H1 (cell line): ENCODE data around the gene TTC27. TPM values are rescaled to one million over a fixed set of nuclear protein-coding genes. Genes with fewer than 3 reads are reported as not detected.

Experiments used
- CTCF ChIA-PET: fragments of 300-600 bp; sonication (Branson Sonifier 250); formaldehyde crosslinking; loops from one replicate; lab custom pipeline; 2021; ENCODE audit not compliant: partially characterized antibody; lab: Charles Lee
- POLR2A ChIA-PET: fragments of 300-600 bp; sonication (Branson Sonifier 250); formaldehyde crosslinking; loops from one replicate; lab custom pipeline; 2021; ENCODE audit warnings: inconsistent platforms; ENCODE audit not compliant: partially characterized antibody; lab: Charles Lee
- DNase-seq, 2 experiments: peaks; one replicate each; pipeline versions ENCODE4 v3.0.0 to v3.0.0-alpha.2; 2010 to 2022; ENCODE audit warnings: low spot score in 2 of 2, low read depth in 1 of 2, mixed read lengths in 1 of 2
- FAIRE-seq: peaks from 2 replicates; lab custom pipeline; 2011; peaks lifted over from hg19 to GRCh38; lab: Jason Lieb, UNC
- H2AFZ ChIP-seq: 2 replicates; pipeline ENCODE4 v1.8.1; 2012; ENCODE audit warnings: low read length, inconsistent platforms
- H2AK5ac ChIP-seq: 2 replicates; pipeline ENCODE4 v1.6.1; 2013; ENCODE audit warnings: low read depth, low read length
- H2BK120ac ChIP-seq: replicated peaks from 2 replicates; pipeline ENCODE3; 2013; ENCODE audit warnings: low read depth, low read length, inconsistent platforms
- H2BK12ac ChIP-seq: 2 replicates; pipeline ENCODE4 v1.6.1; 2013; ENCODE audit warnings: low read depth, low read length
- H2BK15ac ChIP-seq: 2 replicates; pipeline ENCODE4 v1.6.1; 2013; ENCODE audit warnings: low read length
- H2BK20ac ChIP-seq: 2 replicates; pipeline ENCODE4 v1.6.1; 2013; ENCODE audit warnings: low read length
- H2BK5ac ChIP-seq: 2 replicates; pipeline ENCODE4 v1.6.1; 2013; ENCODE audit warnings: low read depth, low read length
- H3K14ac ChIP-seq: 2 replicates; pipeline ENCODE4 v1.6.1; 2013; ENCODE audit warnings: inconsistent platforms; ENCODE audit not compliant: insufficient read length
- H3K18ac ChIP-seq: 2 replicates; pipeline ENCODE4 v1.6.1; 2013; ENCODE audit warnings: low read length; ENCODE audit errors: extremely low read depth
- H3K23ac ChIP-seq: 2 replicates; pipeline ENCODE4 v1.6.1; 2013; ENCODE audit warnings: inconsistent platforms; ENCODE audit not compliant: insufficient read length
- H3K23me2 ChIP-seq: 2 replicates; pipeline ENCODE4 v1.6.1; 2013; ENCODE audit warnings: low read depth, low read length
- H3K27ac ChIP-seq: 2 replicates; pipeline ENCODE4 v1.6.1; 2011; ENCODE audit warnings: low read depth, low read length, inconsistent platforms
- H3K27me3 ChIP-seq, 4 experiments: replicated peaks in 1 of 4; 1 replicate in 1 of 4; 2 replicates in 3 of 4; pipeline versions ENCODE4 v1.6.1 to v1.8.1; 2011 to 2013; ENCODE audit warnings: low read length in 3 of 4, mild to moderate bottlenecking in 3 of 4, inconsistent platforms in 2 of 4, mixed read lengths in 2 of 4, moderate library complexity in 1 of 4; ENCODE audit not compliant: control insufficient read depth in 3 of 4, insufficient read depth in 3 of 4; ENCODE audit errors: extremely low read depth in 1 of 4
- H3K36me3 ChIP-seq, 4 experiments: 2 replicates each; pipeline versions ENCODE4 v1.6.1 to v1.8.1; 2011 to 2013; ENCODE audit warnings: mild to moderate bottlenecking in 4 of 4, low read length in 3 of 4, moderate library complexity in 2 of 4, control low read depth in 1 of 4, inconsistent platforms in 1 of 4; ENCODE audit not compliant: insufficient read depth in 4 of 4, control insufficient read depth in 2 of 4
- H3K4ac ChIP-seq: replicated peaks from 2 replicates; pipeline ENCODE3; 2013; ENCODE audit warnings: low read length, low read depth, mixed read lengths, inconsistent platforms; ENCODE audit not compliant: insufficient read length
- H3K4me1 ChIP-seq, 4 experiments: replicated peaks in 1 of 4; 1 replicate in 1 of 4; 2 replicates in 3 of 4; pipeline versions ENCODE4 v1.6.1 to v1.8.1; 2011 to 2013; ENCODE audit warnings: low read length in 3 of 4, inconsistent platforms in 2 of 4, mixed read lengths in 1 of 4; ENCODE audit not compliant: insufficient read depth in 4 of 4, control insufficient read depth in 3 of 4
- H3K4me2 ChIP-seq, 2 experiments: 2 replicates each; pipeline versions ENCODE4 v1.6.1 to v1.8.1; 2011 to 2013; ENCODE audit warnings: low read depth in 2 of 2, low read length in 2 of 2, control low read depth in 1 of 2, inconsistent platforms in 1 of 2, mild to moderate bottlenecking in 1 of 2; ENCODE audit not compliant: insufficient read depth in 1 of 2
- H3K4me3 ChIP-seq, 4 experiments: fragments of 200-600, 300-600 bp in 1 of 4; sonication (generic), shearing (Covaris generic), sonication (Bioruptor Twin) in 1 of 4; 2 replicates each; pipeline versions ENCODE4 v1.5.1 to v1.8.1; 2011 to 2016; ENCODE audit warnings: low read length in 4 of 4, low read depth in 3 of 4, control low read depth in 2 of 4, inconsistent platforms in 2 of 4, mild to moderate bottlenecking in 2 of 4, mixed read lengths in 1 of 4, moderate library complexity in 1 of 4; ENCODE audit not compliant: insufficient read depth in 2 of 4; ENCODE audit errors: extremely low read depth in 1 of 4
- H3K56ac ChIP-seq: replicated peaks from 2 replicates; pipeline ENCODE3; 2013; ENCODE audit warnings: low read depth, mild to moderate bottlenecking, mixed read lengths, low read length, inconsistent platforms; ENCODE audit not compliant: insufficient read length
- H3K79me1 ChIP-seq: 2 replicates; pipeline ENCODE4 v1.6.1; 2013; ENCODE audit warnings: low read depth, low read length, control low read depth
- H3K79me2 ChIP-seq, 2 experiments: 2 replicates each; pipeline versions ENCODE4 v1.6.1 to v1.8.1; 2012 to 2013; ENCODE audit warnings: low read length in 2 of 2, mild to moderate bottlenecking in 2 of 2, inconsistent platforms in 1 of 2; ENCODE audit not compliant: insufficient read depth in 2 of 2, control insufficient read depth in 1 of 2
- H3K9ac ChIP-seq, 4 experiments: replicated peaks in 1 of 4; 1 replicate in 1 of 4; 2 replicates in 3 of 4; pipeline versions ENCODE4 v1.6.1 to v1.8.1; 2011 to 2013; ENCODE audit warnings: low read depth in 3 of 4, low read length in 3 of 4, control low read depth in 2 of 4, mild to moderate bottlenecking in 2 of 4, moderate library complexity in 2 of 4, inconsistent platforms in 1 of 4; ENCODE audit errors: extremely low read depth in 1 of 4
- H3K9me3 ChIP-seq, 2 experiments: 2 replicates each; pipeline versions ENCODE4 v1.6.1 to v1.8.1; 2012 to 2013; ENCODE audit warnings: mild to moderate bottlenecking in 2 of 2, moderate library complexity in 2 of 2, control low read depth in 1 of 2, inconsistent platforms in 1 of 2, low read depth in 1 of 2, low read length in 1 of 2, mixed read lengths in 1 of 2; ENCODE audit not compliant: insufficient read depth in 2 of 2
- H4K20me1 ChIP-seq, 2 experiments: replicated peaks in 1 of 2; 2 replicates each; pipeline versions ENCODE3 to v1.8.1; 2011 to 2013; ENCODE audit warnings: inconsistent platforms in 2 of 2, low read length in 2 of 2, mild to moderate bottlenecking in 1 of 2; ENCODE audit not compliant: insufficient read depth in 2 of 2, control insufficient read depth in 1 of 2
- H4K5ac ChIP-seq: 2 replicates; pipeline ENCODE4 v1.6.1; 2013; ENCODE audit warnings: low read length, low read depth, mixed read lengths, inconsistent platforms; ENCODE audit not compliant: insufficient read length
- H4K8ac ChIP-seq: 2 replicates; pipeline ENCODE4 v1.8.0; 2013; ENCODE audit warnings: mild to moderate bottlenecking, moderate library complexity, low read length, inconsistent platforms; ENCODE audit not compliant: insufficient read depth; ENCODE audit errors: extremely low read depth
- H4K91ac ChIP-seq: replicated peaks from 2 replicates; pipeline ENCODE3; 2013; ENCODE audit warnings: low read length, mixed read lengths, inconsistent platforms; ENCODE audit not compliant: insufficient read length
- ASH2L ChIP-seq: fragments of 200-600, 300-600 bp; sonication (generic); IDR thresholded peaks from one replicate; pipeline ENCODE4 v1.7.1; 2017; ENCODE audit warnings: low read length
- ATF3 ChIP-seq: IDR thresholded peaks from 2 replicates; pipeline ENCODE4 v1.6.1; 2011; ENCODE audit warnings: low read depth, mild to moderate bottlenecking, low read length; ENCODE audit not compliant: insufficient read depth
- BACH1 ChIP-seq: IDR thresholded peaks from 2 replicates; pipeline ENCODE4 v1.6.1; 2012; ENCODE audit warnings: low read length, improper control_type of control experiment
- BRCA1 ChIP-seq: IDR thresholded peaks from 2 replicates; pipeline ENCODE4 v1.6.1; 2012; ENCODE audit warnings: low read depth, low read length, improper control_type of control experiment
- CREB1 ChIP-seq: IDR thresholded peaks from 2 replicates; pipeline ENCODE4 v1.6.1; 2012; ENCODE audit warnings: inconsistent platforms
- CTBP2 ChIP-seq: IDR thresholded peaks from 2 replicates; pipeline ENCODE4 v1.7.0; 2011; ENCODE audit warnings: borderline replicate concordance, mild to moderate bottlenecking, moderate library complexity, mixed read lengths, low read length; ENCODE audit not compliant: insufficient read depth, insufficient read length
- KDM4A ChIP-seq: IDR thresholded peaks from one replicate; pipeline ENCODE4 v1.7.1; 2012; ENCODE audit warnings: low read depth, mild to moderate bottlenecking, moderate library complexity, low read length, inconsistent platforms; ENCODE audit not compliant: severe bottlenecking
- KDM5A ChIP-seq: fragments of 200-600 bp; IDR thresholded peaks from 2 replicates; pipeline ENCODE4 v1.7.1; 2012; ENCODE audit warnings: mild to moderate bottlenecking, low read length, inconsistent platforms, mixed read lengths
- MAFK ChIP-seq: IDR thresholded peaks from 2 replicates; pipeline ENCODE4 v1.6.1; 2012; ENCODE audit warnings: low read depth, mild to moderate bottlenecking, improper control_type of control experiment, low read length
- RAD21 ChIP-seq, 2 experiments: IDR thresholded peaks in 1 of 2; conservative IDR thresholded peaks in 1 of 2; 2 replicates each; pipeline ENCODE4 v1.6.1; 2011; ENCODE audit warnings: low read depth in 2 of 2, low read length in 2 of 2, improper control_type of control experiment in 1 of 2, inconsistent platforms in 1 of 2, mild to moderate bottlenecking in 1 of 2, moderate library complexity in 1 of 2
- SIX5 ChIP-seq: IDR thresholded peaks from 2 replicates; pipeline ENCODE4 v1.6.1; 2011; ENCODE audit warnings: mild to moderate bottlenecking, low read depth, low read length
- TBP ChIP-seq: IDR thresholded peaks from 2 replicates; pipeline ENCODE4 v1.6.1; 2011; ENCODE audit warnings: low read depth, low read length, improper control_type of control experiment
- TEAD4 ChIP-seq: IDR thresholded peaks from 2 replicates; pipeline ENCODE4 v1.6.1; 2012; ENCODE audit warnings: low read depth, low read length, inconsistent platforms, mixed read lengths
- USF2 ChIP-seq: IDR thresholded peaks from 2 replicates; pipeline ENCODE4 v1.6.1; 2011; ENCODE audit warnings: low read length, improper control_type of control experiment
- WGBS, 2 experiments: shearing (Covaris generic) in 1 of 2; methylation state at CpG; one replicate each; pipeline versions ENCODE4 v1.1.6 to v1.1.7; 2013 to 2015; ENCODE audit warnings: low lambda C conversion rate in 2 of 2, mixed read lengths in 2 of 2, inconsistent platforms in 1 of 2, low coverage in 1 of 2, missing lambda C conversion rate in 1 of 2; ENCODE audit not compliant: insufficient replicate concordance in 2 of 2, insufficient coverage in 1 of 2, insufficient read length in 1 of 2; ENCODE audit errors: extremely low coverage in 1 of 2, missing lambda C conversion rate in 1 of 2; 5-methylcytosine and 5-hydroxymethylcytosine counted together
- polyA plus RNA-seq, 7 experiments: library from polyadenylated mRNA; depleted of rRNA in 3 of 7; stranded (reverse) in 5 of 7; unstranded in 2 of 7; fragments of >200 nt in 5 of 7; fragments of 200-250 nt in 2 of 7; gene quantifications; 1 replicate in 5 of 7; 2 replicates in 1 of 7; 4 replicates in 1 of 7; pipeline versions ENCODE4 v1.2.1 to v1.2.3, GENCODE V29; 2011 to 2013; ENCODE audit warnings: missing spikeins in 2 of 7, mixed read lengths in 2 of 7
- total RNA-seq: library from RNA; stranded (reverse); fragmentation: NEBNext Ultra II Directional; extraction: Animal tissue kit (Norgen Biotek cat#: 25700); gene quantifications from 2 replicates; pipeline ENCODE4 v1.2.1, GENCODE V29; 2021

TTC27 gene
- total and polyA plus RNA-seq, 2 of the 8 experiments (the other 6 are each of a cell fraction or from before 2014, with no cell fraction given): 13.8 to 29.1 TPM

GRCh38 chr2:32798829-32799228 is 171.0 kb downstream of the TTC27 start:
- no peak overlapping the region for H3K4ac ChIP-seq
- no peak overlapping the region for H2AFZ ChIP-seq
- no peak overlapping the region for H3K14ac ChIP-seq
- H4K91ac ChIP-seq: no peak overlapping the region
- no peak overlapping the region for H2BK12ac ChIP-seq
- H3K23ac ChIP-seq: no peak overlapping the region
- H3K27me3 ChIP-seq: no peaks in the 10 kb centered on the region
- no peaks in the 10 kb centered on the region for H4K20me1 ChIP-seq
- no peak overlapping the region for H3K56ac ChIP-seq
- no peak overlapping the region for H3K4me2 ChIP-seq
- H3K9ac ChIP-seq: no peak overlapping the region
- H3K9me3 ChIP-seq: no peaks in the 10 kb centered on the region
- 92% methylated on average over 2 of the region's 2 CpGs; no CpG with 5 or more reads in 1 of the 2 experiments for WGBS, 2 experiments
- no peak overlapping the region for H2BK5ac ChIP-seq
- ChIA-PET POLR2A (no interaction called here), CTCF (no interaction called here)
- H3K79me2 ChIP-seq: no peaks in the 10 kb centered on the region
- H4K5ac ChIP-seq: no peak overlapping the region
- H4K8ac ChIP-seq: no peak overlapping the region
- DNase-seq (no peak), FAIRE-seq (no peak)
- no peaks in the 10 kb centered on the region for H3K4me1 ChIP-seq
- no peak overlapping the region for H3K4me3 ChIP-seq
- no peaks in the 10 kb centered on the region for H3K36me3 ChIP-seq
- H3K23me2 ChIP-seq: no peaks in the 10 kb centered on the region
- no peak overlapping the region for H2AK5ac ChIP-seq
- no peak overlapping the region for H2BK20ac ChIP-seq
- no peak overlapping the region for H3K27ac ChIP-seq
- H3K18ac ChIP-seq: no peak overlapping the region
- H3K79me1 ChIP-seq: no peaks in the 10 kb centered on the region
- H2BK120ac ChIP-seq: no peak overlapping the region
- TF ChIP-seq BACH1 (no peak), TEAD4 (no peak), ASH2L (no peak), CTBP2 (no peak), CREB1 (no peak), SIX5 (no peak), KDM4A (no peak), BRCA1 (no peak), KDM5A (no peak), USF2 (no peak), RAD21 (IDR thresholded peaks at IDR 0.05 in 1 of 2, conservative IDR thresholded peaks at IDR 0.05 in 1 of 2; ENCODE audit: low read depth in 2 of 2, low read length in 2 of 2) (no peak), MAFK (no peak), ATF3 (no peak), TBP (no peak)
- TF ChIP-seq, all 59 proteins: peak for 0
- H2BK15ac ChIP-seq: no peak overlapping the region
